Activated T-cell treated with anti-CD3 and anti-CD28 coated beads, Interleukin-2, amount 50 U/mL, for 72 hours (primary cell): ENCODE results near the gene CAMTA1. TPM values are rescaled to one million over a fixed set of nuclear protein-coding genes. Genes with fewer than 3 reads are reported as not detected.

Source experiments
- ATAC-seq, 2 donors: fragments of 150-1000 bp; cut with Tn5 transposase; replicated peaks in 1 of 2; 2 replicates each; pipeline ENCODE4 v1.10.0; 2021; ENCODE audit warnings: moderate library complexity in 2 of 2, mild to moderate bottlenecking in 1 of 2
- DNase-seq, 2 donors: peaks; one replicate each; pipeline ENCODE4 v3.0.0; 2021 to 2022; ENCODE audit warnings: mixed read lengths in 1 of 2
- H3K27ac Mint-ChIP-seq: one replicate; pipeline ENCODE4 v1.8.0; 2022; ENCODE audit warnings: mild to moderate bottlenecking, moderate library complexity, mixed read lengths
- H3K27me3 Mint-ChIP-seq: one replicate; pipeline ENCODE4 v1.8.0; 2022; ENCODE audit warnings: low read depth, mixed read lengths
- H3K36me3 Mint-ChIP-seq, 2 donors: one replicate each; pipeline ENCODE4 v1.8.0; 2022; ENCODE audit warnings: mixed read lengths in 2 of 2, mild to moderate bottlenecking in 1 of 2; ENCODE audit not compliant: insufficient read depth in 2 of 2
- H3K4me1 Mint-ChIP-seq: one replicate; pipeline ENCODE4 v1.8.0; 2022; ENCODE audit warnings: low read depth, mixed read lengths
- H3K4me3 Mint-ChIP-seq, 2 donors: one replicate each; pipeline ENCODE4 v1.8.0; 2022; ENCODE audit warnings: mild to moderate bottlenecking in 2 of 2, mixed read lengths in 2 of 2, moderate library complexity in 2 of 2
- H3K9me3 Mint-ChIP-seq, 2 donors: one replicate each; pipeline ENCODE4 v1.8.0; 2022; ENCODE audit warnings: mixed read lengths in 2 of 2
- total RNA-seq, 2 donors: library from RNA; stranded (reverse); gene quantifications; one replicate each; pipeline ENCODE4 v1.2.3, GENCODE V29; 2022

CAMTA1 gene
- total RNA-seq, 2 donors from 2014 or later, result 47.8 to 63.3 TPM

GRCh38 chr1:7743346-7743745 is 958.1 kb downstream of the CAMTA1 start:
- no peak overlapping the region for H3K27ac Mint-ChIP-seq
- H3K36me3 Mint-ChIP-seq, result peaks cover 0 to 2% of the 10 kb centered on the region in 2 donors
- H3K4me1 Mint-ChIP-seq, result no peaks in the 10 kb centered on the region

GRCh38 chr1:7744882-7745281 is 959.6 kb downstream of the CAMTA1 start:
- no peak overlapping the region for H3K27ac Mint-ChIP-seq
- H3K4me3 Mint-ChIP-seq, result no peak overlapping the region
- H3K36me3 Mint-ChIP-seq, result no peaks in the 10 kb centered on the region
- no peaks in the 10 kb centered on the region for H3K9me3 Mint-ChIP-seq
- H3K4me1 Mint-ChIP-seq, result no peaks in the 10 kb centered on the region
- no peaks in the 10 kb centered on the region for H3K27me3 Mint-ChIP-seq
- no peak for ATAC-seq
- DNase-seq, result no peak

More at GRCh38 chr1:7743346-7743745, 958.1 kb downstream of the CAMTA1 start:
- Mint-ChIP-seq H3K27me3 (no peaks in the 10 kb centered on the region), H3K9me3 (peaks cover 2 to 3% of the 10 kb centered on the region in 2 donors), H3K4me3 (no peak overlapping the region)
- DNase-seq, result no peak
- no peak for ATAC-seq

DNA sequence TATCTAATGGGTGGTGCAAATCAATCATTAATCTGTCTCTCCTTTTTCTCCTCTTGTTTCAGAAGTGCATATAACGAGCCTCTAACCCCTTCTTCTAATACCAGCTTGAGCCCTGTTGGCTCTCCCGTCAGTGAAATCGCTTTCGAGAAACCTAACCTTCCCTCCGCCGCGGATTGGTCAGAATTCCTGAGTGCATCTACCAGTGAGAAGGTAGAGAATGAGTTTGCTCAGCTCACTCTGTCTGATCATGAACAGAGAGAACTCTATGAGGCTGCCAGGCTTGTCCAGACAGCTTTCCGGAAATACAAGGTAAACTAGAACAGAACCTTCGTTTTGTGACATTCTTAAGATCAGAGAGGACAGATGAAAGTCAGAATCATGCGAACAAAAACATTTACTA is 960.5 kb downstream of the CAMTA1 start:
- no peak for DNase-seq

GRCh38 chr1:7747605-7748004 is 962.4 kb downstream of the CAMTA1 start:
- Mint-ChIP-seq H3K27ac (no peak overlapping the region), H3K4me3 (no peak overlapping the region), H3K27me3 (peaks cover 3% of the 10 kb centered on the region), H3K4me1 (peaks cover 3% of the 10 kb centered on the region), H3K36me3 (no peaks in the 10 kb centered on the region), H3K9me3 (no peaks in the 10 kb centered on the region)
- no peak for DNase-seq
- no peak for ATAC-seq

More for the DNA sequence above, 960.5 kb downstream of the CAMTA1 start:
- H3K27me3 Mint-ChIP-seq, result no peaks in the 10 kb centered on the region
- no peak for ATAC-seq
- no peak overlapping the region for H3K4me3 Mint-ChIP-seq
- no peaks in the 10 kb centered on the region for H3K36me3 Mint-ChIP-seq
- no peaks in the 10 kb centered on the region for H3K4me1 Mint-ChIP-seq
- H3K27ac Mint-ChIP-seq, result no peak overlapping the region
- H3K9me3 Mint-ChIP-seq, result no peaks in the 10 kb centered on the region

- no peak overlapping the region for H3K27ac Mint-ChIP-seq
- H3K4me1 Mint-ChIP-seq, result peaks cover 16% of the 10 kb centered on the region
- H3K27me3 Mint-ChIP-seq, result peaks cover 18% of the 10 kb centered on the region
- no peak overlapping the region for H3K4me3 Mint-ChIP-seq
- ATAC-seq, result no peak
- H3K36me3 Mint-ChIP-seq, result no peaks in the 10 kb centered on the region
- DNase-seq, result no peak
- H3K9me3 Mint-ChIP-seq, result no peaks in the 10 kb centered on the region
Measured at GRCh38 chr1:7749126-7749525, 963.9 kb downstream of the CAMTA1 start.

DNA sequence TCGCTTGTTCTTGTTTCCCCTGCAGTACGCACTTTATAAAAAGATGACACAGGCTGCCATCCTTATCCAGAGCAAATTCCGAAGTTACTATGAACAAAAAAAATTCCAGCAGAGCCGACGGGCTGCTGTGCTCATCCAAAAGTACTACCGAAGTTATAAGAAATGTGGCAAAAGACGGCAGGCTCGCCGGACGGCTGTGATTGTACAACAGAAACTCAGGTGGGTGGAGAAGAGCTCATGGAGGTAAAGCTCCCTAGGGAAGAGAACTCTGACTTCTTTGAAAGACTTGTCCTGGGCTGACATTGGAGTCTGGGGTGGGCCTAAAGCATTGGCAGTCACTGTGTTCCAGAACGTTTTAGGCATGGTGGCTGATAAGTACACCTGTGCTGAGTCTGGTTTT is 965.9 kb downstream of the CAMTA1 start:
- H3K9me3 Mint-ChIP-seq, result no peaks in the 10 kb centered on the region
- ATAC-seq, result no peak
- H3K27me3 Mint-ChIP-seq, result peaks cover 20% of the 10 kb centered on the region
- DNase-seq, result no peak
- no peak overlapping the region for H3K27ac Mint-ChIP-seq
- H3K4me3 Mint-ChIP-seq, result no peak overlapping the region
- no peaks in the 10 kb centered on the region for H3K36me3 Mint-ChIP-seq
- H3K4me1 Mint-ChIP-seq, result peaks cover 16% of the 10 kb centered on the region

DNA sequence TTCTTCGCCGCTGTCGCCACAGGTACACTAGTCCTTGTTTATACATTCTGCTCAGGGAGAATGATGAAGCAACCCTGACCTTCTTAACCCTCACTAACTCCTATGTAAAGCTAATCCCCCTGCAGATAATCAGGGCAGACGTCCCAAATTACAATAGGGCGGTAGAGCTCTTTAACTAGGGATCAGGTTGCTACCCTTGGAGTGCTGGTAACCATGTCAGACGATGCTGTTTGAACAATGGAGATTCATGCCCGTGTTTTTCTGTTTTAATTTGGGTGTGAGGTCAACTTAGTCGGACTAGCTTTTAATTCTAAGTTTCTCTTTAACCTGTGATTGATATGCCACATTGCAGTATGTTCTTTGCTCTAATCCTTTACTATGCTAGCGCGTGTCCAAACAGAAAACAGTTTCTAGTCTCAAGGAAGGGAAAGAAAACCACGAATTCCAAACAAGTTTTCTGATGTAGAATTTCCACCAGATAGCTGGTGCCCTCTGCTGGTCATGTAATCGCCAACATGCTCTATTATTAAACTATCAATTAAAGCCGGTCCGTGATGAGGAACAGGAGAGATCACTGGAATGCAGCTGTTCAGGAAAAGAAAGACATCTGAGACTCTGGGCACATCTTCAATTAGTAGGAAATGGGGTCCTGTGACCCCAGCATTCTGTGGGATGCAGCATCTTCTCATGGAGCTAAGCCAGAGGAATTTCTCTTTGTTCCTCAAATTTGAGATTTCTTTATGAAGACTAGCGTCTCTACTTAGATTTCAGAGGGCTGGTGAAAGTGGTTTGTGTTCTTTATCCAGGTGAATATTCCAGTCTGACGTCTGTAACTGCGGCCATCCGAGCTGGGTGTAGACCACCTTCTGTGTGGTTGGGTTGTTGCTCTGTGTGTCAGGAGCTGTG is 967.5 kb downstream of the CAMTA1 start:
- ATAC-seq (peak in 1 of 2 donors; percentile 40), DNase-seq (peak; percentile 37 to 45)
- peak overlapping the region; percentile 61 to 79 for H3K4me3 Mint-ChIP-seq
- H3K4me1 Mint-ChIP-seq, result peaks cover 16% of the 10 kb centered on the region
- no peaks in the 10 kb centered on the region for H3K36me3 Mint-ChIP-seq
- no peak overlapping the region for H3K27ac Mint-ChIP-seq
- no peaks in the 10 kb centered on the region for H3K9me3 Mint-ChIP-seq
- peaks cover 20% of the 10 kb centered on the region for H3K27me3 Mint-ChIP-seq

- peaks cover 16% of the 10 kb centered on the region for H3K4me1 Mint-ChIP-seq
- no peak for ATAC-seq
- H3K36me3 Mint-ChIP-seq, result no peaks in the 10 kb centered on the region
- H3K27me3 Mint-ChIP-seq, result peaks cover 20% of the 10 kb centered on the region
- H3K9me3 Mint-ChIP-seq, result no peaks in the 10 kb centered on the region
- H3K4me3 Mint-ChIP-seq, result peak overlapping the region in 1 of 2 donors; percentile 67
- H3K27ac Mint-ChIP-seq, result no peak overlapping the region
- DNase-seq, result no peak
Measured at GRCh38 chr1:7753641-7754040, 968.4 kb downstream of the CAMTA1 start.

DNA sequence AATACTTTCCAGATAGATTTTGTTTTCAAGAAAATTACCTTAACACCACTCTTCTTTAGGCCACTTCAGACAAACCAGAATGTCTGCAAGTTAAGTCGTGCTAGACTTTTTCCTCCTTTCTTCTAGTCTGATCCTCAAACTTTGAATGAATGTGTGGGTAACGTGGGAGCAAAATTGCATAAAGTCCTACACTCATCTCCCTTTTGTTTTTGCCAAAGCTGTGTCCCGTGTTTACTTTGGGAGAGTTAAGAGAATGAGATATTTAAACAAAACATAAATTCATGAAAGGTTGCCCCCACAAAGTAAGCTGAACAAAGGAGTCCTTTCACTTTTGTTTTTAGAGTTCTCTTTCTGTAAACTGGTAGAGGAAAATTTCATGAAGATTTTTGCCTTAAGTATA is 969.0 kb downstream of the CAMTA1 start:
- Mint-ChIP-seq H3K36me3 (no peaks in the 10 kb centered on the region), H3K4me3 (peak overlapping the region in 1 of 2 donors; percentile 67), H3K9me3 (no peaks in the 10 kb centered on the region)

GRCh38 chr1:7755448-7755847 is 970.2 kb downstream of the CAMTA1 start:
- Mint-ChIP-seq H3K4me1 (peaks cover 16% of the 10 kb centered on the region), H3K27ac (no peak overlapping the region), H3K9me3 (no peaks in the 10 kb centered on the region), H3K27me3 (peaks cover 20% of the 10 kb centered on the region), H3K36me3 (no peaks in the 10 kb centered on the region), H3K4me3 (no peak overlapping the region)
- DNase-seq, result no peak
- no peak for ATAC-seq

More for the DNA sequence above, 969.0 kb downstream of the CAMTA1 start:
- H3K27ac Mint-ChIP-seq, result peak overlapping the region; percentile 45
- ATAC-seq (no peak), DNase-seq (no peak)
- H3K27me3 Mint-ChIP-seq, result peaks cover 20% of the 10 kb centered on the region
- H3K4me1 Mint-ChIP-seq, result peaks cover 16% of the 10 kb centered on the region

DNA sequence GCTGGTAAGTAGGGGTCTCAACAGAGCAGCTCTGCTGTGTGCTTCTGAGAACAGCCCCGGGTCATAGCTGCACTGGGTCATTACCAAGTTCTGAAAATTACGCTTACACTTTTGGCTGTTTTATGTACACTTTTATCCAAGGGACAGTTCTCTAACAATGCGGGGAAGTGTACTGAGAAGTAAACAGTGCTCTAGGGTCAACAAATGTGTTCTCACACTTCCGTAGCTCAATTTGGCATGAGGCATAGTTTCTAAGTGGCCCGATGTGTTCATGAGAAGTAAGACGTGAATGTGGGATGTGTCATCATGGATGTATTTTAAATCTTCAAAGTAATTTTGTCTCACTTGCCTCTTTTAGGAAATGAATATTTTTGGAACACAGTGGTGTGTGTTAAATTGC is 975.0 kb downstream of the CAMTA1 start:
- no peak for ATAC-seq
- no peak overlapping the region for H3K27ac Mint-ChIP-seq

DNA sequence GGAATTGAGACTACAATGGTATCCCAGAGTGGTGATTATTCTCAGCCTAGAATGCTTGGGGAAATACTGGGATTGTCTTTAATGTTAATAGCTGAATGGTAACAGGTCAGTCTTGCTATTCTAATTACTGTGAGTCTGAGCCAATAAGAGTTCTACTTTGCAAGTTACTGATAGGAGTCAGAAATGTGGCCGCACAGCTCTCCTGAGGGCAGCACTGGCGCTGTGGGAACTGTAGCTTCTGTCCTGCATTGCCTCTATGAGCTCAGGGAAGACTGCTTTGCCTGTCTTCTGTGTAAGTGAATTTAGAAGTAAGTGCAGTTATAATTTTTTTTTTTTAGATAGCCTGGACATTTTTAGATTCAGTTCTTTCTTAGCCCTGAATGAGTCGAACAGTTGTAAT is 975.8 kb downstream of the CAMTA1 start:
- H3K36me3 Mint-ChIP-seq, result no peaks in the 10 kb centered on the region
- no peak overlapping the region for H3K27ac Mint-ChIP-seq
- H3K4me3 Mint-ChIP-seq, result no peak overlapping the region
- no peaks in the 10 kb centered on the region for H3K4me1 Mint-ChIP-seq
- no peak for DNase-seq
- H3K27me3 Mint-ChIP-seq, result peaks cover 7% of the 10 kb centered on the region
- ATAC-seq, result no peak
- no peaks in the 10 kb centered on the region for H3K9me3 Mint-ChIP-seq

More for the DNA sequence above, 975.0 kb downstream of the CAMTA1 start:
- H3K36me3 Mint-ChIP-seq, result no peaks in the 10 kb centered on the region
- no peak for DNase-seq
- no peaks in the 10 kb centered on the region for H3K4me1 Mint-ChIP-seq
- H3K27me3 Mint-ChIP-seq, result peaks cover 3% of the 10 kb centered on the region
- H3K9me3 Mint-ChIP-seq, result no peaks in the 10 kb centered on the region
- no peak overlapping the region for H3K4me3 Mint-ChIP-seq

GRCh38 chr1:7767176-7767575 is 981.9 kb downstream of the CAMTA1 start:
- DNase-seq, result no peak
- Mint-ChIP-seq H3K9me3 (no peaks in the 10 kb centered on the region), H3K4me1 (peaks cover 16% of the 10 kb centered on the region), H3K36me3 (peaks cover 0 to 3% of the 10 kb centered on the region in 2 donors), H3K4me3 (no peak overlapping the region), H3K27ac (no peak overlapping the region), H3K27me3 (peaks cover 29% of the 10 kb centered on the region)
- no peak for ATAC-seq
